ENCODE results near the gene MMP20. TPM values are rescaled to one million over a fixed set of nuclear protein-coding genes. Genes with fewer than 3 reads are reported as not detected.

MMP20 gene
- total RNA-seq, 3 donors from 2014 or later: not detected

- DNase-seq: no peak
- Histone ChIP-seq H3K4me1 (ENCODE audit: low read depth) (no peaks in the 10 kb centered on the region), H3K9me3 (no peaks in the 10 kb centered on the region), H3K4me3 (no peak overlapping the region), H3K36me3 (ENCODE audit: low read depth) (no peaks in the 10 kb centered on the region)
- intact Hi-C loops (cut with DNase I, micrococcal nuclease): no loop called here
- TF ChIP-seq CTCF (IDR thresholded peaks at IDR 0.05): no peak
- ATAC-seq: no peak
Observed at GRCh38 chr11:102604875-102605274, 20.3 kb downstream of the MMP20 start.

DNA sequence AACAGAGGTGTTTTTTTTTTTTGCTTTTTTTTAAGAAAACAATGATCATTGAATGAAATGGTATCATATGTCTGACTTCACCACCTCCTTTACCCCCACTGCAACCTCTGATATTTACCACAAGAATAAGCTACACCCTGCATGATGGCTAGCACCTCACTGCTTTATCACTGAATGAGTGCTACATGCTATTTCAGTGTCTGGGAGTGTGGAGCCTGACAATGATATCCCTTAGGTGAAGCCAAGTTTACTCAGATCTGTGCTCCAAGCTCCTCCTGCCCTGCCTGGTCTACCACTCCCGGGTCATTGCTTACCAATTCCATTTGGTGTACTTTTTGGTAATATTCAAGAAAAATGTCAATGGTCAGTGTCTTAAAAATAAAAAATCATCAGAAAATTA, 21.1 kb downstream of the MMP20 start:
- TF ChIP-seq CTCF (IDR thresholded peaks at IDR 0.05): no peak
- H3K4me1 ChIP-seq (ENCODE audit: low read depth): no peaks in the 10 kb centered on the region
- intact Hi-C loops (cut with DNase I, micrococcal nuclease): no loop called here
- ATAC-seq: no peak
- H3K36me3 ChIP-seq (ENCODE audit: low read depth): no peaks in the 10 kb centered on the region
- no peak overlapping the region for H3K4me3 ChIP-seq
- H3K9me3 ChIP-seq: no peaks in the 10 kb centered on the region
- DNase-seq: no peak

- H3K9me3 ChIP-seq: no peaks in the 10 kb centered on the region
- TF ChIP-seq CTCF (IDR thresholded peaks at IDR 0.05): no peak
- no peaks in the 10 kb centered on the region for H3K4me1 ChIP-seq (ENCODE audit: low read depth)
- no peak overlapping the region for H3K4me3 ChIP-seq
- ATAC-seq (no peak), DNase-seq (no peak)
- no peaks in the 10 kb centered on the region for H3K36me3 ChIP-seq (ENCODE audit: low read depth)
- intact Hi-C loops (cut with DNase I, micrococcal nuclease): no loop called here
Observed at GRCh38 chr11:102603576-102603975, 21.6 kb downstream of the MMP20 start.

DNA sequence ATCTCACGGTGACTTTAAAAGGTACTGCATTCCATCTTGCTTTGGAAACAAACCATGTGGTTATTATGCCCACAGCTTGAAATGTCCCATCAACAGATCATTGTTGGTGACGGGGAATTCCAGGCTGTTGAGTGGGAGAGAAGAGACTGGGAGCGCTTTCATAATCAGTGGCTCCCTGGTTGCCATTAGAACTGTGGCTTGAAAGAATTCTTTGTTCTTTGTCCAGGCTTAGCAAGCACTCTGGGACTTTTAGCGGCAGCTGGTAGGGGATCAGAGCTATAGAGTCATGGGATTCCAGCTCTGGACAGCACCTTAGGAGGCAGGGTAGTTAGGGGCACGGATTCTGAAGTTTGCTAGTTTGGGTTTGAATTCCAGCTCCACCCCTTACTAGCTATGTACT, 22.0 kb downstream of the MMP20 start:
- no peak for TF ChIP-seq CTCF (IDR thresholded peaks at IDR 0.05)
- Histone ChIP-seq H3K4me3 (no peak overlapping the region), H3K4me1 (ENCODE audit: low read depth) (no peaks in the 10 kb centered on the region), H3K9me3 (no peaks in the 10 kb centered on the region), H3K36me3 (ENCODE audit: low read depth) (no peaks in the 10 kb centered on the region)
- no peak for DNase-seq
- intact Hi-C loops (cut with DNase I, micrococcal nuclease): no loop called here
- ATAC-seq: no peak

GRCh38 chr11:102600666-102601065, 24.5 kb downstream of the MMP20 start:
- no peak for ATAC-seq
- H3K9me3 ChIP-seq: no peaks in the 10 kb centered on the region
- intact Hi-C loops (cut with DNase I, micrococcal nuclease): no loop called here
- H3K4me3 ChIP-seq: no peak overlapping the region
- H3K36me3 ChIP-seq (ENCODE audit: low read depth): no peaks in the 10 kb centered on the region
- TF ChIP-seq CTCF (IDR thresholded peaks at IDR 0.05): no peak
- no peaks in the 10 kb centered on the region for H3K4me1 ChIP-seq (ENCODE audit: low read depth)
- no peak for DNase-seq

DNA sequence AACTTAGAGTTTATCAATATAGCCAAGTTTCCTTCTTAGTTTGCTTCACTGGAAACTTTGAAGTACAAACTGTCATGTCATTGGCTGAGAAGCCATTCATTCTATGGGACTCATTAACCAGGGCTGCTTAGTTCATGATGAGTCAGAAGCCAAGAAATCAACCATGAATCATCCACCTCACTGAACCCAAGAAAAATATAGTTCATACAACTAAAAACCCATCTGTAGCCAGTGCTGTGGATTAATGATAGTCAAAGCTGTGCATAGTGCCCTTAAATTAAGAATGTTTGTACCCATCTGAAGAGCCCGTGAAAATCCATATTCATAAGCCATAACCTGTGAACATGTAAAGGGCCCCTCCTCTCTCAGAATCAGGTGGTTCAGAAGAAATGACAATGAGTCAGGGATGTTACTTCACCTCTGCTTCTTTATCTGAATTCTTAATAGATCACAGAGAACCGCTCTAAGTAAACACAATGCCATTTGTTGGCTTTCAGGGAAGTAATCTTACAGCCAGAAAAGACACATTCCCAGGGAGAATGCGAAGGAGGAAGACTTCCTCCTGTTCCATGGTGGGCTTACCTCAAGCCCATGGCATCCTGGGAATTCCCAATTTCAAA, 25.4 kb downstream of the MMP20 start:
- TF ChIP-seq CTCF (IDR thresholded peaks at IDR 0.05): no peak
- H3K9me3 ChIP-seq: no peaks in the 10 kb centered on the region
- ATAC-seq (peak; percentile 93), DNase-seq (no peak)
- no peak overlapping the region for H3K4me3 ChIP-seq
- no peaks in the 10 kb centered on the region for H3K36me3 ChIP-seq (ENCODE audit: low read depth)
- intact Hi-C loops (cut with DNase I, micrococcal nuclease): no loop called here
- H3K4me1 ChIP-seq (ENCODE audit: low read depth): no peaks in the 10 kb centered on the region

Measured in mucosa of descending colon (tissue), 3 donors.